ENCODE measurements around the gene ADA. TPM values are rescaled to one million over a fixed set of nuclear protein-coding genes. Genes with fewer than 3 reads are reported as not detected.

The ADA gene
- total and polyA plus RNA-seq, 2 of the 13 experiments (the other 11 are each of a cell fraction or from before 2014, with no cell fraction given) = 2.5 to 11.3 TPM

GRCh38 chr20:44609006-44609515, 42.4 kb downstream of the ADA start (continued):
- no peak for TF ChIP-seq ARID5B (CRISPR knock-in tag; IDR thresholded peaks at IDR 0.05)
- TF ChIP-seq ZNF597 (CRISPR knock-in tag; IDR thresholded peaks at IDR 0.05) = no peak
- no peak for TF ChIP-seq DDIT3 (CRISPR knock-in tag; IDR thresholded peaks at IDR 0.05)
- no peak for TF ChIP-seq IRX3 (CRISPR knock-in tag; IDR thresholded peaks at IDR 0.05; ENCODE audit: borderline replicate concordance, low read depth)
- TF ChIP-seq MED8 (CRISPR knock-in tag; IDR thresholded peaks at IDR 0.05; ENCODE audit: insufficient replicate concordance) = no peak
- no peak for TF ChIP-seq ZNF646 (CRISPR knock-in tag; IDR thresholded peaks at IDR 0.05)
- no peak for TF ChIP-seq DZIP1 (CRISPR knock-in tag; IDR thresholded peaks at IDR 0.05)
- TF ChIP-seq CHD4 (IDR thresholded peaks at IDR 0.05; ENCODE audit: borderline replicate concordance, low read length) = no peak
- no peak for TF ChIP-seq FOXJ3 (CRISPR knock-in tag; IDR thresholded peaks at IDR 0.05; ENCODE audit: borderline replicate concordance)
- no peak for TF ChIP-seq ZSCAN21 (CRISPR knock-in tag; IDR thresholded peaks at IDR 0.05; ENCODE audit: borderline replicate concordance)
- TF ChIP-seq FOXK2 (IDR thresholded peaks at IDR 0.05) = no peak
- no peak for TF ChIP-seq ATRX (CRISPR knock-in tag; IDR thresholded peaks at IDR 0.05; ENCODE audit: borderline replicate concordance)

Data from HepG2 (cell line).